ENCODE results near the gene PTPRE.

The PTPRE gene

GRCh38 chr10:127908106-127908958 is 1.4 kb downstream of the PTPRE start:
- DNase-seq = no peak

GRCh38 chr10:127908959-127909267 is 2.0 kb downstream of the PTPRE start:
- no peak for DNase-seq

- no peak for DNase-seq
Observed at GRCh38 chr10:127909716-127910463, 3.0 kb downstream of the PTPRE start.

- DNase-seq = no peak
Observed at GRCh38 chr10:127910464-127910770, 3.5 kb downstream of the PTPRE start.

GRCh38 chr10:127911218-127911866 is 4.4 kb downstream of the PTPRE start:
- DNase-seq = no peak

- no peak for DNase-seq
Observed at GRCh38 chr10:127911867-127912257, 5.0 kb downstream of the PTPRE start.

- no peak for DNase-seq
Observed at GRCh38 chr10:127912607-127913367, 5.9 kb downstream of the PTPRE start.

GRCh38 chr10:127913368-127913759 is 6.5 kb downstream of the PTPRE start:
- no peak for DNase-seq

GRCh38 chr10:127915324-127915723 is 8.4 kb downstream of the PTPRE start:
- DNase-seq = no peak

GRCh38 chr10:127916826-127917225 is 9.9 kb downstream of the PTPRE start:
- DNase-seq = no peak

- DNase-seq = no peak
Observed at GRCh38 chr10:127918572-127918971, 11.7 kb downstream of the PTPRE start.

GRCh38 chr10:127919418-127920271 is 12.7 kb downstream of the PTPRE start:
- DNase-seq = no peak

GRCh38 chr10:127920306-127921074 is 13.6 kb downstream of the PTPRE start:
- DNase-seq = no peak

GRCh38 chr10:127921075-127921752 is 14.3 kb downstream of the PTPRE start:
- DNase-seq = no peak

- DNase-seq = no peak
Observed at GRCh38 chr10:127921753-127922145, 14.8 kb downstream of the PTPRE start.

- no peak for DNase-seq
Observed at GRCh38 chr10:127922206-127922605, 15.3 kb downstream of the PTPRE start.

- DNase-seq = no peak
Observed at GRCh38 chr10:127922675-127923366, 15.9 kb downstream of the PTPRE start.

- no peak for DNase-seq
Observed at GRCh38 chr10:127923646-127924045, 16.7 kb downstream of the PTPRE start.

GRCh38 chr10:127925471-127926207 is 18.7 kb downstream of the PTPRE start:
- no peak for DNase-seq

- no peak for DNase-seq
Observed at GRCh38 chr10:127926455-127926854, 19.6 kb downstream of the PTPRE start.
